ENCODE measurements around the gene ZBTB44. TPM values are rescaled to one million over a fixed set of nuclear protein-coding genes. Genes with fewer than 3 reads are reported as not detected.

The ZBTB44 gene
- total RNA-seq, 2 donors from 2014 or later, result 66.1 to 69.2 TPM

DNA sequence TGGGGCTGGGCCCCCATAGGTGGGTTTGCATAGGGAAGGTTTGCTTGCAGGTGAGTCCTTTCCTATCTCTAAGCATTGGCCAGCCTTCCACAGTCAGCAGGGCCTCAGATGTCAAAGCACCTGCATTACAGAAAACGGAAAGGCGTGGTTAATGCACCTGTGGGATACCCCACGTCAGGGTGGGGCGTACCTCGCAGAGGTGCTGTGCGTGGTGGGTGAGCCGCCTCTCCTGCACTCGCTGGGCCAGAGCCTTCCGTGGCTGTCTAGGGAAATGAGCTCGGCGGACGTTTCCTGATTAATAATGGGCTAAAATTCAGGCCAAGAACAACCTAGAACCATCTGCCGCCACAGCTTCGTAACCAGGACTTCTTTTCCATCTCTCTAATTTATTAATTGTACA lies 122.8 kb downstream of the ZBTB44 start:
- H3K27ac Mint-ChIP-seq, result no peak overlapping the region
- WGBS, 2 experiments (ENCODE audit: insufficient coverage in 1 of 2, insufficient read length in 1 of 2), result 95 to 97% methylated on average over 9 to 14 of the region's 14 CpGs
- no peaks in the 10 kb centered on the region for H3K9me3 ChIP-seq (ENCODE audit: control insufficient read depth, low read length)
- no peak overlapping the region for H3K4me3 Mint-ChIP-seq
- H3K4me3 ChIP-seq (ENCODE audit: low read length), result no peak overlapping the region
- no peaks in the 10 kb centered on the region for H3K27me3 ChIP-seq (ENCODE audit: control insufficient read depth, insufficient read depth, low read length, poor library complexity, severe bottlenecking)
- no peak overlapping the region for H3K9ac ChIP-seq (ENCODE audit: extremely low read depth, low read length, poor library complexity, severe bottlenecking)
- H3K36me3 Mint-ChIP-seq (ENCODE audit: low read depth), result peaks cover 14% of the 10 kb centered on the region
- H3K4me1 Mint-ChIP-seq, result no peaks in the 10 kb centered on the region
- no peak for DNase-seq
- no peak overlapping the region for H3K27ac ChIP-seq (ENCODE audit: low read depth, low read length)
- no peaks in the 10 kb centered on the region for H3K27me3 Mint-ChIP-seq (ENCODE audit: insufficient read depth)
- no peaks in the 10 kb centered on the region for H3K4me1 ChIP-seq (ENCODE audit: control insufficient read depth, insufficient read depth, low read length)
- H3K9me3 Mint-ChIP-seq, result peaks cover 1% of the 10 kb centered on the region
- no peak for TF ChIP-seq CTCF (conservative IDR thresholded peaks at IDR 0.05)
- H3K36me3 ChIP-seq (ENCODE audit: control insufficient read depth, insufficient read depth, low read length), result no peaks in the 10 kb centered on the region

DNA sequence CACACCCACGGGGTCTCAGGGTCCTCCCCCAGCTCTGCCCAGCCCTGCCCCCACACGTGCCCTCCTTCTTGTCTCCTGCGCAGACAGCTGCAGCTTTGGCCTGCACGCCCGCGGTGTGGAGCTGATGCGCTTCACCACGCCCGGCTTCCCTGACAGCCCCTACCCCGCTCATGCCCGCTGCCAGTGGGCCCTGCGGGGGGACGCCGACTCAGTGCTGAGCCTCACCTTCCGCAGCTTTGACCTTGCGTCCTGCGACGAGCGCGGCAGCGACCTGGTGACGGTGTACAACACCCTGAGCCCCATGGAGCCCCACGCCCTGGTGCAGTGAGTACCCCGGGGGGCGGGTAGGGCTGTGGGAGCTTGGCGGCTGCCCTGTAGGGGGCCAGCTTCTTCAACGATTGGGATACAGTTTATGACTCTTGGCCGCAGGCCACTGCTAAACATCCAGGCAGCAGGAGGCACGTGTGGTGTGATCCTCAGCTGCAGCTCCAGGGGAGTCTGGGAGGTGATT lies 124.3 kb downstream of the ZBTB44 start:
- H3K9me3 Mint-ChIP-seq, result peaks cover 1% of the 10 kb centered on the region
- 95 to 97% methylated on average over 20 to 29 of the region's 29 CpGs for WGBS, 2 experiments (ENCODE audit: insufficient coverage in 1 of 2, insufficient read length in 1 of 2)
- peaks cover 9% of the 10 kb centered on the region for H3K36me3 Mint-ChIP-seq (ENCODE audit: low read depth)
- Histone ChIP-seq H3K9ac (ENCODE audit: extremely low read depth, low read length, poor library complexity, severe bottlenecking) (no peak overlapping the region), H3K4me1 (ENCODE audit: control insufficient read depth, insufficient read depth, low read length) (no peaks in the 10 kb centered on the region), H3K9me3 (ENCODE audit: control insufficient read depth, low read length) (no peaks in the 10 kb centered on the region), H3K36me3 (ENCODE audit: control insufficient read depth, insufficient read depth, low read length) (no peaks in the 10 kb centered on the region), H3K27me3 (ENCODE audit: control insufficient read depth, insufficient read depth, low read length, poor library complexity, severe bottlenecking) (no peaks in the 10 kb centered on the region), H3K27ac (ENCODE audit: low read depth, low read length) (no peak overlapping the region), H3K4me3 (ENCODE audit: low read length) (no peak overlapping the region)
- H3K4me3 Mint-ChIP-seq, result no peak overlapping the region
- H3K27me3 Mint-ChIP-seq (ENCODE audit: insufficient read depth), result no peaks in the 10 kb centered on the region
- DNase-seq, result no peak
- TF ChIP-seq CTCF (conservative IDR thresholded peaks at IDR 0.05), result no peak
- no peak overlapping the region for H3K27ac Mint-ChIP-seq
- no peaks in the 10 kb centered on the region for H3K4me1 Mint-ChIP-seq

DNA sequence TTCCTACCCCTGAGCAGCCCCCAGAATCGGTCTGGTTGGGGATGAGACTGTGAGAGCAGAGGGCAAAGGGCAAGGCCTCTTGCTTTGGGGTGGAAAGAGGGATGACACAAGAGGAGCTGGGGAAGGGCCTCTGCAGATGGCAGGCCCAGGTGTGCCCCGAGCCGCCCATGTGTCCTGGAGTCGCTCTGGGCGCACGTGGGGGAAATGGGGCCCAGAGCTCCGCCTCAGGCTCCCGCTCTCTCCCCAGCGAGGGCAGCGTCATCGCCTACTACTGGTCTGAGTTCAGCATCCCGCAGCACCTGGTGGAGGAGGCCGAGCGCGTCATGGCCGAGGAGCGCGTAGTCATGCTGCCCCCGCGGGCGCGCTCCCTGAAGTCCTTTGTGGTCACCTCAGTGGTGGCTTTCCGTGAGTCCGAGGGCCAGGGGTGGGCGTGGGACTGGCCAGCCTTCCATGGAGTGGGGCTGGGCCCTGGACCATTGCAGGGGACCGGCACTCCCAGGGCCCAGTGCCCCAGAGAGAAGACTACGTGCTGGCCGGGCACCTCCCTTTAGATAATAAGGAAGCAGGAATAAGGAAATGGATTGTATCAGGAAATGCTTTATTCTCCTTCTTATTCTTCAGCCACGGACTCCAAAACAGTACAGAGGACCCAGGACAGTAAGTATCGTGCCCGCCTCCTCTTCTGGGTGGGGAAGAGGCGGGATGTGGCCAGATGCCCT lies 125.1 kb downstream of the ZBTB44 start:
- no peaks in the 10 kb centered on the region for H3K4me1 ChIP-seq (ENCODE audit: control insufficient read depth, insufficient read depth, low read length)
- no peak for DNase-seq
- H3K9me3 Mint-ChIP-seq, result peaks cover 1% of the 10 kb centered on the region
- H3K9ac ChIP-seq (ENCODE audit: extremely low read depth, low read length, poor library complexity, severe bottlenecking), result no peak overlapping the region
- no peak for TF ChIP-seq CTCF (conservative IDR thresholded peaks at IDR 0.05)
- H3K27ac Mint-ChIP-seq, result no peak overlapping the region
- 96 to 98% methylated on average over 21 to 32 of the region's 32 CpGs for WGBS, 2 experiments (ENCODE audit: insufficient coverage in 1 of 2, insufficient read length in 1 of 2)
- no peaks in the 10 kb centered on the region for H3K9me3 ChIP-seq (ENCODE audit: control insufficient read depth, low read length)
- no peaks in the 10 kb centered on the region for H3K27me3 ChIP-seq (ENCODE audit: control insufficient read depth, insufficient read depth, low read length, poor library complexity, severe bottlenecking)
- peaks cover 8% of the 10 kb centered on the region for H3K36me3 Mint-ChIP-seq (ENCODE audit: low read depth)
- no peaks in the 10 kb centered on the region for H3K36me3 ChIP-seq (ENCODE audit: control insufficient read depth, insufficient read depth, low read length)
- no peak overlapping the region for H3K27ac ChIP-seq (ENCODE audit: low read depth, low read length)
- H3K4me3 ChIP-seq (ENCODE audit: low read length), result no peak overlapping the region
- no peaks in the 10 kb centered on the region for H3K27me3 Mint-ChIP-seq (ENCODE audit: insufficient read depth)
- no peak overlapping the region for H3K4me3 Mint-ChIP-seq
- no peaks in the 10 kb centered on the region for H3K4me1 Mint-ChIP-seq
